GM12872 (cell line): ENCODE results near the gene JPH3.

Experiments
- CTCF ChIP-seq: IDR thresholded peaks from 3 replicates; pipeline ENCODE4 v1.5.1; 2011; ENCODE audit warnings: low read depth, mild to moderate bottlenecking, low read length, moderate library complexity; ENCODE audit not compliant: insufficient read depth

JPH3 gene

DNA sequence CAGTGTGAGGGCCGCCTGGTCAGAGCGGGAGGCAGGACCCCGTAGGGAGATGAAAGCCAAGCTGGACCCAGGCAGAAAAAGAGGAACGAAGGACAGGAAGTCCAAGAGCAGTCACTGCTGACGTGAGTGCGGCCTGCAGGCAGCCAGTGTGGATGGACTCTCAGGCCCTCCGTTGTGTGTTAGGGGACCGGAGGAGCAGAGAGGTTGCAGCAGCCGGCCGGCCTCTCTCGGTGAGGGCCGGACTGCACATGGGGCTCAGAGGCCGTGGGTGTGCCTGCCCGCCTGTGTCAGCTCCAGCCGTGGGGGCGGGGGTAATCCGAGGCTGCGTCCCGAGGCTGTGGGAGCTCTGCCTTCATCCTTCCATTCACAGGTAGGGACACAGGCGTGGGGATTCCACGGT lies 67.4 kb downstream of the JPH3 start:
- TF ChIP-seq CTCF: no peak

DNA sequence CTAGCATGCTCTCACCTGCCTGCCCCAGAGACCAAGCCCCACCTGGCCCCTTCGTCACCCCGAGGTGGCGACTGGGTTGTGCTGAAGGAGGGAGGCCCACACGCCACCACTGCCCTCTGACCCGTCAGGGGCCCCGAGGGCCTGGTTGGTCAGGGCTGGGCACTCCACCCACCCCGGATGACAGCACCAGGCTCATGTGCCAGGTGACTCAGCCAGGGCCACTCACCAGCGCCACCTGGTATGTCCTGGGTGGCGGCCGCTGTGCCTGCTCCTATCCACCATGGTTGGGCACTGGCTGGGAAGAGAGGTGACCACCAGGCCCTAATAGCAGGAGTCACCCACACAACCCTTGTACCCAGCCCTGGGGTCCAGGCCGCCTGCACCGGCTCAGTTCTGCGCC lies 68.9 kb downstream of the JPH3 start:
- TF ChIP-seq CTCF: no peak

GRCh38 chr16:87671715-87672270 lies 69.5 kb downstream of the JPH3 start:
- no peak for TF ChIP-seq CTCF

GRCh38 chr16:87674419-87674818 lies 72.1 kb downstream of the JPH3 start:
- TF ChIP-seq CTCF: no peak

- no peak for TF ChIP-seq CTCF
Observed at GRCh38 chr16:87675111-87675719, 72.9 kb downstream of the JPH3 start.

DNA sequence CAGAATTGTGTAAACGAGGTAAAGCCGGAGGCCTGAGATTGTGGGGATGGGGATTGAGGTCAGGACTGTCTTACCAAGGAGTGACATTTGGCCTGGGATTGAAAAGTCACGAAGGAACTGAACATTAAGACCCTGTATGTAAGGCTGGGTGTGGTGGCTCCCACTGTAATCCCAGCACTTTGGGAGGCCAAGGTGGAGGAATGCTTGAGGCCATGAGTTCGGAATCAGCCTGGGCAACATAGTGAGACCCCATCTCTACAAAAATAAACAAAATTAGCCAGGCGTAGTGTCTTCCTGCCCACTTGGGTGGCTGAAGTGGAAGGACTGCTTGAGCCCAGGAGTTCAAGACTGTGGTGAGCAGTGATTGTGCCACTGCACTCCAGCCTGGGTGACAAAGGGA lies 75.5 kb downstream of the JPH3 start:
- TF ChIP-seq CTCF: no peak

- TF ChIP-seq CTCF: 0 out of 3 replicates have a peak, but pooled peaks have one; percentile 14
Observed at GRCh38 chr16:87678618-87679017, 76.3 kb downstream of the JPH3 start.
